ENCODE data around the gene NUP210.

Gene NUP210

GRCh38 chr3:13377021-13377420 lies 43.1 kb downstream of the NUP210 start:
- no peaks in the 10 kb centered on the region for H3K9me3 ChIP-seq (ENCODE audit: insufficient read depth, low read depth, low read length)
- H3K4me2 ChIP-seq (ENCODE audit: low read depth, low read length, poor library complexity, severe bottlenecking), result no peak overlapping the region
- no peaks in the 10 kb centered on the region for H3F3A ChIP-seq (ENCODE audit: low read depth)
- no peaks in the 10 kb centered on the region for H3K27me3 ChIP-seq (ENCODE audit: insufficient read depth, low read length, poor library complexity, severe bottlenecking)
- H3K36me3 ChIP-seq (ENCODE audit: insufficient read depth, low read length), result peaks cover 94% of the 10 kb centered on the region; the same call in 1 of the 2 replicates
- H2AFZ ChIP-seq (ENCODE audit: low read length), result no peak overlapping the region
- H3K4me3 ChIP-seq (ENCODE audit: low read length, poor library complexity, severe bottlenecking), result no peak overlapping the region
- H4K20me1 ChIP-seq (ENCODE audit: insufficient read depth, low read length, poor library complexity, severe bottlenecking), result no peaks in the 10 kb centered on the region
- H3K9ac ChIP-seq (ENCODE audit: low read depth, low read length, poor library complexity, severe bottlenecking), result no peak overlapping the region
- H3K79me2 ChIP-seq (ENCODE audit: insufficient read depth, low read length), result no peaks in the 10 kb centered on the region
- no peaks in the 10 kb centered on the region for H3K4me1 ChIP-seq (ENCODE audit: insufficient read depth, low read length, poor library complexity, severe bottlenecking)
- TF ChIP-seq CTCF (conservative IDR thresholded peaks at IDR 0.05; ENCODE audit: low read length) (no peak), EZH2phosphoT487 (IDR thresholded peaks at IDR 0.05; ENCODE audit: borderline replicate concordance) (no peak)
- no peaks in the 10 kb centered on the region for H3K9me2 ChIP-seq (replicated peaks; ENCODE audit: low read depth, low read length)

DNA sequence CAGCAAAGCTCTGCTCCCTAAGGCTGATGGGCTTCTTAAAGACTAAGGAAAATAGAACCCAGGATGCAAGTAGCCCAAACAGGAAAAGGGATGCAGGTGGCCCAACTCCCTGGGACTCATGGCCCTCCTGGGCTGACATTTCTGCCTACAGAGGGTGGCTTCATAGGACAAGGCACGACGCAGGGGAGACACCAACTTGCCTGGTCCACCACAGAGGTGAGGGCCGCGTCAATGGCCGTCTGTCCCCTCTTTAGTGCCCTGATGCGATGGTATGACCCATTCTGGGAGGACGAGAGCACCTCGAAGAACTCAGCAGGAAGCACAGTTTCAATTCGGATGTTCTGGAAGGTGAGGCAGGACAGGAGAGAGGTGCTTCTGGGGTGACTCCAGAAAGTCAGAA lies 44.0 kb downstream of the NUP210 start:
- Histone ChIP-seq H3K4me1 (ENCODE audit: insufficient read depth, low read length, poor library complexity, severe bottlenecking) (no peaks in the 10 kb centered on the region), H3F3A (ENCODE audit: low read depth) (no peaks in the 10 kb centered on the region), H3K4me3 (ENCODE audit: low read length, poor library complexity, severe bottlenecking) (no peak overlapping the region), H3K36me3 (ENCODE audit: insufficient read depth, low read length) (peaks cover 96% of the 10 kb centered on the region; the same call in 1 of the 2 replicates), H3K27me3 (ENCODE audit: insufficient read depth, low read length, poor library complexity, severe bottlenecking) (no peaks in the 10 kb centered on the region), H3K79me2 (ENCODE audit: insufficient read depth, low read length) (no peaks in the 10 kb centered on the region), H3K9me3 (ENCODE audit: insufficient read depth, low read depth, low read length) (no peaks in the 10 kb centered on the region), H3K9me2 (replicated peaks; ENCODE audit: low read depth, low read length) (no peaks in the 10 kb centered on the region), H3K4me2 (ENCODE audit: low read depth, low read length, poor library complexity, severe bottlenecking) (no peak overlapping the region), H3K9ac (ENCODE audit: low read depth, low read length, poor library complexity, severe bottlenecking) (no peak overlapping the region), H2AFZ (ENCODE audit: low read length) (no peak overlapping the region), H4K20me1 (ENCODE audit: insufficient read depth, low read length, poor library complexity, severe bottlenecking) (no peaks in the 10 kb centered on the region)
- TF ChIP-seq EZH2phosphoT487 (IDR thresholded peaks at IDR 0.05; ENCODE audit: borderline replicate concordance) (no peak), CTCF (conservative IDR thresholded peaks at IDR 0.05; ENCODE audit: low read length) (no peak)

DNA sequence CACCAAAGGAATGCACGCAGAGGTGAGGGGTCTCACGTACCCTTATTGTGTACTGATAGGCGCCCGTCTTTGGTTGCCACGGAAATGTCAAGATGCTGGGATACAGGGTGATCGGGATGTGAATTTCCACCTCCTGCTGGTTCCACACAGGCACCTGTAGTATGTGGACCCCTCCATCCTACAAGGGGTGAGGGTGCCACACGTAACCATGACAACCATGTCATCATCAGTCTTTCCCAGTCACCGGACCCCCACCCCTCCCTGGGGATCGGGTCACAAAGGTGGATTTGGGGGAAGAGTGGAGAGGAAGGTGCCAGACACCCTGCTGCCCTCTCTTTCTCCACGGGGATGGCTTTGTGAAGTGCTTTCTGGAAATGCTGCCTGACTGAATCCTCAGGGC lies 44.7 kb downstream of the NUP210 start:
- Histone ChIP-seq H3K4me1 (ENCODE audit: insufficient read depth, low read length, poor library complexity, severe bottlenecking) (no peaks in the 10 kb centered on the region), H2AFZ (ENCODE audit: low read length) (no peak overlapping the region), H3F3A (ENCODE audit: low read depth) (no peaks in the 10 kb centered on the region), H4K20me1 (ENCODE audit: insufficient read depth, low read length, poor library complexity, severe bottlenecking) (no peaks in the 10 kb centered on the region), H3K4me2 (ENCODE audit: low read depth, low read length, poor library complexity, severe bottlenecking) (no peak overlapping the region), H3K9me3 (ENCODE audit: insufficient read depth, low read depth, low read length) (no peaks in the 10 kb centered on the region), H3K9ac (ENCODE audit: low read depth, low read length, poor library complexity, severe bottlenecking) (no peak overlapping the region), H3K9me2 (replicated peaks; ENCODE audit: low read depth, low read length) (no peaks in the 10 kb centered on the region), H3K27me3 (ENCODE audit: insufficient read depth, low read length, poor library complexity, severe bottlenecking) (no peaks in the 10 kb centered on the region), H3K4me3 (ENCODE audit: low read length, poor library complexity, severe bottlenecking) (no peak overlapping the region), H3K79me2 (ENCODE audit: insufficient read depth, low read length) (no peaks in the 10 kb centered on the region), H3K36me3 (ENCODE audit: insufficient read depth, low read length) (peaks cover 96% of the 10 kb centered on the region; the same call in 1 of the 2 replicates)
- TF ChIP-seq EZH2phosphoT487 (IDR thresholded peaks at IDR 0.05; ENCODE audit: borderline replicate concordance) (no peak), CTCF (conservative IDR thresholded peaks at IDR 0.05; ENCODE audit: low read length) (no peak)
